ENCODE results near the gene EPC1.
A peak's percentile ranks its signal among the peaks of the same experiment; 100 is the strongest.

Gene EPC1

GRCh38 chr10:32331606-32332005 is 15.4 kb downstream of the EPC1 start:
- H3K4me1 Mint-ChIP-seq = peaks cover 93% of the 10 kb centered on the region

GRCh38 chr10:32330214-32330613 is 16.7 kb downstream of the EPC1 start:
- peaks cover 89% of the 10 kb centered on the region for H3K4me1 Mint-ChIP-seq
- H3K36me3 Mint-ChIP-seq = peaks cover 31% of the 10 kb centered on the region
- H3K9me3 Mint-ChIP-seq = no peaks in the 10 kb centered on the region
- no peak overlapping the region for H3K4me3 Mint-ChIP-seq
- peak overlapping the region; percentile 58 for H3K27ac Mint-ChIP-seq
- H3K27me3 Mint-ChIP-seq = no peaks in the 10 kb centered on the region
- ATAC-seq = no peak

More at GRCh38 chr10:32331606-32332005, 15.4 kb downstream of the EPC1 start:
- ATAC-seq = no peak
- no peak overlapping the region for H3K4me3 Mint-ChIP-seq
- H3K27ac Mint-ChIP-seq = peak overlapping the region; percentile 91
- peaks cover 43% of the 10 kb centered on the region for H3K36me3 Mint-ChIP-seq
- no peaks in the 10 kb centered on the region for H3K9me3 Mint-ChIP-seq
- no peaks in the 10 kb centered on the region for H3K27me3 Mint-ChIP-seq

GRCh38 chr10:32329061-32329460 is 17.9 kb downstream of the EPC1 start:
- Mint-ChIP-seq H3K9me3 (no peaks in the 10 kb centered on the region), H3K4me3 (no peak overlapping the region), H3K36me3 (peaks cover 31% of the 10 kb centered on the region), H3K27ac (peak overlapping the region; percentile 58), H3K27me3 (no peaks in the 10 kb centered on the region), H3K4me1 (peaks cover 79% of the 10 kb centered on the region)
- no peak for ATAC-seq

GRCh38 chr10:32328499-32328898 is 18.5 kb downstream of the EPC1 start:
- ATAC-seq = no peak
- H3K36me3 Mint-ChIP-seq = peaks cover 31% of the 10 kb centered on the region
- H3K4me1 Mint-ChIP-seq = peaks cover 74% of the 10 kb centered on the region
- no peaks in the 10 kb centered on the region for H3K9me3 Mint-ChIP-seq
- no peak overlapping the region for H3K4me3 Mint-ChIP-seq
- no peaks in the 10 kb centered on the region for H3K27me3 Mint-ChIP-seq
- peak overlapping the region; percentile 58 for H3K27ac Mint-ChIP-seq

- H3K27ac Mint-ChIP-seq = peak overlapping the region; percentile 58
- H3K4me3 Mint-ChIP-seq = no peak overlapping the region
- peaks cover 74% of the 10 kb centered on the region for H3K4me1 Mint-ChIP-seq
- no peaks in the 10 kb centered on the region for H3K27me3 Mint-ChIP-seq
- no peaks in the 10 kb centered on the region for H3K9me3 Mint-ChIP-seq
- no peak for ATAC-seq
- peaks cover 22% of the 10 kb centered on the region for H3K36me3 Mint-ChIP-seq
Measured at GRCh38 chr10:32327364-32327691, 19.6 kb downstream of the EPC1 start.

GRCh38 chr10:32326680-32327363 is 20.1 kb downstream of the EPC1 start:
- peak overlapping the region; percentile 58 for H3K27ac Mint-ChIP-seq
- H3K9me3 Mint-ChIP-seq = no peaks in the 10 kb centered on the region
- H3K27me3 Mint-ChIP-seq = no peaks in the 10 kb centered on the region
- peaks cover 22% of the 10 kb centered on the region for H3K36me3 Mint-ChIP-seq
- peaks cover 70% of the 10 kb centered on the region for H3K4me1 Mint-ChIP-seq
- ATAC-seq = no peak
- no peak overlapping the region for H3K4me3 Mint-ChIP-seq

GRCh38 chr10:32326119-32326518 is 20.8 kb downstream of the EPC1 start:
- no peak overlapping the region for H3K4me3 Mint-ChIP-seq

GRCh38 chr10:32323051-32323450 is 23.9 kb downstream of the EPC1 start:
- H3K36me3 Mint-ChIP-seq = peaks cover 32% of the 10 kb centered on the region

More at GRCh38 chr10:32326119-32326518, 20.8 kb downstream of the EPC1 start:
- H3K4me1 Mint-ChIP-seq = peaks cover 69% of the 10 kb centered on the region
- H3K27me3 Mint-ChIP-seq = no peaks in the 10 kb centered on the region
- H3K27ac Mint-ChIP-seq = peak overlapping the region; percentile 58
- peak; percentile 63 for ATAC-seq
- H3K36me3 Mint-ChIP-seq = peaks cover 29% of the 10 kb centered on the region
- no peaks in the 10 kb centered on the region for H3K9me3 Mint-ChIP-seq

GRCh38 chr10:32321016-32321631 is 25.8 kb downstream of the EPC1 start:
- Mint-ChIP-seq H3K27me3 (no peaks in the 10 kb centered on the region), H3K9me3 (no peaks in the 10 kb centered on the region), H3K4me3 (no peak overlapping the region), H3K27ac (peak overlapping the region; percentile 84), H3K4me1 (peaks cover 58% of the 10 kb centered on the region), H3K36me3 (peaks cover 25% of the 10 kb centered on the region)
- no peak for ATAC-seq

More at GRCh38 chr10:32323051-32323450, 23.9 kb downstream of the EPC1 start:
- Mint-ChIP-seq H3K27ac (peak overlapping the region; percentile 62), H3K27me3 (no peaks in the 10 kb centered on the region), H3K4me3 (no peak overlapping the region), H3K9me3 (no peaks in the 10 kb centered on the region), H3K4me1 (peaks cover 68% of the 10 kb centered on the region)
- no peak for ATAC-seq

- peak; percentile 91 for ATAC-seq
- no peaks in the 10 kb centered on the region for H3K9me3 Mint-ChIP-seq
- peak overlapping the region; percentile 84 for H3K27ac Mint-ChIP-seq
- H3K4me1 Mint-ChIP-seq = peaks cover 69% of the 10 kb centered on the region
- peak overlapping the region; percentile 38 for H3K4me3 Mint-ChIP-seq
- H3K27me3 Mint-ChIP-seq = no peaks in the 10 kb centered on the region
- peaks cover 25% of the 10 kb centered on the region for H3K36me3 Mint-ChIP-seq
Measured at GRCh38 chr10:32318476-32318896, 28.5 kb downstream of the EPC1 start.

- Mint-ChIP-seq H3K9me3 (no peaks in the 10 kb centered on the region), H3K36me3 (peaks cover 25% of the 10 kb centered on the region), H3K4me3 (peak overlapping the region; percentile 38), H3K27ac (peak overlapping the region; percentile 84), H3K27me3 (no peaks in the 10 kb centered on the region), H3K4me1 (peaks cover 69% of the 10 kb centered on the region)
- peak; percentile 97 for ATAC-seq
Measured at GRCh38 chr10:32317795-32318357, 29.1 kb downstream of the EPC1 start.

- Mint-ChIP-seq H3K4me1 (peaks cover 81% of the 10 kb centered on the region), H3K36me3 (peaks cover 16% of the 10 kb centered on the region), H3K27me3 (no peaks in the 10 kb centered on the region), H3K4me3 (no peak overlapping the region), H3K9me3 (no peaks in the 10 kb centered on the region), H3K27ac (peak overlapping the region; percentile 84)
- ATAC-seq = no peak
Measured at GRCh38 chr10:32315424-32315823, 31.5 kb downstream of the EPC1 start.

- Mint-ChIP-seq H3K4me1 (peaks cover 74% of the 10 kb centered on the region), H3K27ac (peak overlapping the region; percentile 90), H3K36me3 (peaks cover 13% of the 10 kb centered on the region), H3K4me3 (no peak overlapping the region), H3K27me3 (no peaks in the 10 kb centered on the region), H3K9me3 (no peaks in the 10 kb centered on the region)
- ATAC-seq = no peak
Measured at GRCh38 chr10:32314588-32314987, 32.4 kb downstream of the EPC1 start.

GRCh38 chr10:32308027-32308603 is 38.8 kb downstream of the EPC1 start:
- peak; percentile 59 for ATAC-seq
- Mint-ChIP-seq H3K4me1 (peaks cover 62% of the 10 kb centered on the region), H3K36me3 (peaks cover 30% of the 10 kb centered on the region), H3K27me3 (no peaks in the 10 kb centered on the region), H3K27ac (peak overlapping the region; percentile 89), H3K9me3 (no peaks in the 10 kb centered on the region), H3K4me3 (no peak overlapping the region)

- no peak for ATAC-seq
- peaks cover 33% of the 10 kb centered on the region for H3K36me3 Mint-ChIP-seq
- H3K4me1 Mint-ChIP-seq = peaks cover 59% of the 10 kb centered on the region
- H3K9me3 Mint-ChIP-seq = no peaks in the 10 kb centered on the region
- no peak overlapping the region for H3K4me3 Mint-ChIP-seq
- peak overlapping the region; percentile 89 for H3K27ac Mint-ChIP-seq
- H3K27me3 Mint-ChIP-seq = no peaks in the 10 kb centered on the region
Measured at GRCh38 chr10:32307609-32308008, 39.3 kb downstream of the EPC1 start.

Data from stimulated activated memory B cell treated with anti-CD40 and anti-IgM and Interleukin-4, amounts not matched to agents 10 μg/mL and 1 μg/mL and 100 μg/mL, for 72 hours (primary cell).